ENCODE results near the gene RAB11FIP2. TPM values are rescaled to one million over a fixed set of nuclear protein-coding genes. Genes with fewer than 3 reads are reported as not detected.

The RAB11FIP2 gene
- total and polyA plus RNA-seq, 7 donors = 1.4 to 166 (median 40.3) TPM

DNA sequence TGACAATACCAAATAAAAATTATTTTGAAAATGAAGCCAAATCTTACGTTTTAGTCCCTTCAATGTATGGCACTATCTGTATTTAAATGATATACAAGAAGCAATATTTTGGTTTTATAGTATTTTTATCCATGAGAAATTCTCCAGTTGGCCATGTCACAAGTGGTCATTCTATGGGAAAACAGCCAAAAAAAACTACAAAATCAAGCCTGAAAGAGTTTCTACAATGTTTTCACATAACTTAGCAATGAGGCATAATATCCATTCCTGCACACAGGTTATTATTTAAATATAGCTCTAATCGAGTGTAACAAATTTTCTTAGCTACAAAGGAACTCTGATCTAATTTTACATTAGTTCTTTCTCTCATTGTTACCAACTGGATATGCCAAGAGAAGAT is 5.4 kb downstream of the RAB11FIP2 start:
- no peaks in the 10 kb centered on the region for H3K27me3 ChIP-seq
- no peaks in the 10 kb centered on the region for H3K9me3 ChIP-seq
- H3K27ac ChIP-seq = no peak overlapping the region
- 89 to 90% methylated on average over 2 of the region's 2 CpGs for WGBS, 2 donors
- TF ChIP-seq POLR2AphosphoS5 (IDR thresholded peaks at IDR 0.05) (no peak), POLR2A (IDR thresholded peaks at IDR 0.05) (no peak), EP300 (IDR thresholded peaks at IDR 0.05) (no peak)
- TF ChIP-seq, protein P1, sequence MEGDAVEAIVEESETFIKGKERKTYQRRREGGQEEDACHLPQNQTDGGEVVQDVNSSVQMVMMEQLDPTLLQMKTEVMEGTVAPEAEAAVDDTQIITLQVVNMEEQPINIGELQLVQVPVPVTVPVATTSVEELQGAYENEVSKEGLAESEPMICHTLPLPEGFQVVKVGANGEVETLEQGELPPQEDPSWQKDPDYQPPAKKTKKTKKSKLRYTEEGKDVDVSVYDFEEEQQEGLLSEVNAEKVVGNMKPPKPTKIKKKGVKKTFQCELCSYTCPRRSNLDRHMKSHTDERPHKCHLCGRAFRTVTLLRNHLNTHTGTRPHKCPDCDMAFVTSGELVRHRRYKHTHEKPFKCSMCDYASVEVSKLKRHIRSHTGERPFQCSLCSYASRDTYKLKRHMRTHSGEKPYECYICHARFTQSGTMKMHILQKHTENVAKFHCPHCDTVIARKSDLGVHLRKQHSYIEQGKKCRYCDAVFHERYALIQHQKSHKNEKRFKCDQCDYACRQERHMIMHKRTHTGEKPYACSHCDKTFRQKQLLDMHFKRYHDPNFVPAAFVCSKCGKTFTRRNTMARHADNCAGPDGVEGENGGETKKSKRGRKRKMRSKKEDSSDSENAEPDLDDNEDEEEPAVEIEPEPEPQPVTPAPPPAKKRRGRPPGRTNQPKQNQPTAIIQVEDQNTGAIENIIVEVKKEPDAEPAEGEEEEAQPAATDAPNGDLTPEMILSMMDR (IDR thresholded peaks at IDR 0.05) = no peak
- intact Hi-C loops (cut with DNase I) = loop anchor here (10.0 kb wide), 4 partner anchors 303 to 683 kb away; partner anchors contain the start of gene FAM204A
- H3K4me3 ChIP-seq = no peak overlapping the region
- DNase-seq = no peak
- H3K36me3 ChIP-seq = no peaks in the 10 kb centered on the region
- peaks cover 0 to 76% (median 57%) of the 10 kb centered on the region in 4 donors for H3K4me1 ChIP-seq

DNA sequence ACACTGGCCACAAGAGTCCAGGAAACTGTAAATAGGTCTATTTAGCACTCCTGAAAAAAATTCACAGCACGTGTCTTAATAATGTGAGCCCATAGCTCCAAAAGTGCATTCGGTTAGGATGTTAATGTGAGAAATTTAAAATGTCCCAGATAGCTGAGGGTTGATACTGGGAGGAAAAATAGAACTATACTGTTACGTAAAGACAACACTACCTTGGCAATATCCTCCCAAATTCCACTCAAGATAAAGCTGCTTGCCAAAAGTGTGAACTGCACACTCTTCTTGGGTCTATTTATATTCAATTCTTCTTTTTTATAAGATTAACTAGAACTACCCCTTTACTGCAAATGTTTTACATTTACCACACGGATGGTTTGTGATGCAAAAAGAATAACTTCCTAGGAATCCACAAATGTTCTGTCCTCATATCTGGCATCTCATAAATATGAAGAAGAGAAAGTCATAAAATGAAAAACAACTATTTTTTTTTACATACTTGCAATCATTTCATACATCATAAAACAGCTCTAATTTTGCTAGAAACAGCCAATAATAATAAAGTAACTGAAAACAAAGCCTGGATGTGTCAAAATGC is 10.4 kb downstream of the RAB11FIP2 start:
- H3K27ac ChIP-seq = no peak overlapping the region

DNA sequence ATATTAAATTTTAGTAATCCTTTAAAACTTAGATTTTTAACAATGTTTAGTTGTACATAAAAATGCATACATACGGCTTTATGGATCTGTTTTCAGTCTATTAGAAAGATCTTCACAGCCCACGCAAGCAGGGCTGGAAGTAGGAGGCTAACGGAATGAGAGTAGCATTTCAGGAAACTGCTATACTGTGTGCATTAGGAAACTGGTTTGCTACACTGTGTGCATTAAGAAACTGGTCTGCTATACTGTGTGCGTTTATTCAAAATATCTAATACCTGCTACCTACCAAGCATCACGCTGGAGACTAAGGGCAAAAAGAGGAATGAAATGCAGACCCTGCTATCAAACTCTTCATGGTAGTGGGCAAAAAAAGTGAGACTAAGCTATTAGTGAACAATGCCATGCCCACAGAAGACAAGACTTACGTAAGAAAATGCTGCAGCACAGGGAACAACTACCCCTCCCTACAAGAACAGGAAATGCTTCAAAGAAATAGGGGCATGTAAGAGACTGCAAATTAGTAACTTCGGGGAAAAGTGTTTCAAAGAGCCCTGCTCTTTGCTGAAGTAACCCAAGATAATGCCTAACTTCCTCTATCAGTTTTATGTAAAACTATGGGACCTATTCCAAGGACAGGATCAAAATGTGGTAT is 11.3 kb downstream of the RAB11FIP2 start:
- Histone ChIP-seq H3K4me1 (peaks cover 0 to 58% (median 41%) of the 10 kb centered on the region in 4 donors), H3K9me3 (no peaks in the 10 kb centered on the region), H3K36me3 (peaks cover 0 to 13% (median 0%) of the 10 kb centered on the region in 4 donors), H3K27me3 (no peaks in the 10 kb centered on the region), H3K27ac (no peak overlapping the region), H3K4me3 (no peak overlapping the region)
- intact Hi-C loops (cut with DNase I) = no loop called here
- DNase-seq = no peak
- TF ChIP-seq POLR2AphosphoS5 (IDR thresholded peaks at IDR 0.05) (no peak), POLR2A (IDR thresholded peaks at IDR 0.05) (no peak), EP300 (IDR thresholded peaks at IDR 0.05) (no peak)
- TF ChIP-seq, protein P1 (IDR thresholded peaks at IDR 0.05) = no peak
- 72 to 88% methylated on average over 7 of the region's 7 CpGs for WGBS, 2 donors

More for the DNA sequence above, 10.4 kb downstream of the RAB11FIP2 start:
- no peaks in the 10 kb centered on the region for H3K27me3 ChIP-seq
- TF ChIP-seq POLR2AphosphoS5 (IDR thresholded peaks at IDR 0.05) (no peak), POLR2A (IDR thresholded peaks at IDR 0.05) (no peak)
- TF ChIP-seq, protein P1 (IDR thresholded peaks at IDR 0.05) = no peak
- no peak overlapping the region for H3K4me3 ChIP-seq
- peaks cover 0 to 13% (median 0%) of the 10 kb centered on the region in 4 donors for H3K36me3 ChIP-seq
- 90 to 92% methylated on average over 4 of the region's 4 CpGs for WGBS, 2 donors
- intact Hi-C loops (cut with DNase I) = no loop called here
- H3K9me3 ChIP-seq = no peaks in the 10 kb centered on the region
- no peak for DNase-seq
- H3K4me1 ChIP-seq = peaks cover 0 to 55% (median 40%) of the 10 kb centered on the region in 4 donors

DNA sequence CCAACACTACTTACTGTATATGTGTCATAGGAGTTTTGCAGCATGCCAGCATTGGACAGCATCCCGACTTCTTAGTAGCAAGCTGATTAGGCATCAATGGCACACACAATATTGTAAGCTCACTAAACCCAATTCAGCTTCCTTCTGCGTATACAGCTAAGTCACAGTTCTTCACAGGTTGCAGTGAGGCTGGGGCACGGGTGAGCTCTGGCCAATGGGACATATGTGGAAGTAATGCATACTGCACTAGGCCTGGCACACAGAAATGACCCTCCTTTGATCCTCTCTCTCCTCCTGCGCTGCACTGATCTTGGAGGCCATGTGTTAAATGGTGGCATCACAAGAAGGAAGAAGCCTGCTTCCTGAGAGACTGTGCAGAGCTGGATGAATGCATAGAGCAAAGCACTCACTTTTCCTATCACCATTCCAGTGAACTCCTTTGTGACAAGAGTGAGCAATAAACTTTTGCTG is 11.9 kb downstream of the RAB11FIP2 start:
- no peak for TF ChIP-seq POLR2A (IDR thresholded peaks at IDR 0.05)
- no peak for TF ChIP-seq POLR2AphosphoS5 (IDR thresholded peaks at IDR 0.05)
- TF ChIP-seq, protein P1 (IDR thresholded peaks at IDR 0.05) = no peak
- TF ChIP-seq EP300 (IDR thresholded peaks at IDR 0.05) = no peak
- Histone ChIP-seq H3K9me3 (no peaks in the 10 kb centered on the region), H3K4me1 (peaks cover 0 to 52% (median 38%) of the 10 kb centered on the region in 4 donors), H3K27me3 (no peaks in the 10 kb centered on the region), H3K4me3 (no peak overlapping the region), H3K27ac (no peak overlapping the region), H3K36me3 (peaks cover 0 to 13% (median 0%) of the 10 kb centered on the region in 4 donors)
- intact Hi-C loops (cut with DNase I) = no loop called here
- 95 to 96% methylated on average over 4 of the region's 4 CpGs for WGBS, 2 donors
- no peak for DNase-seq
